NCI-H2196 treated with DMSO at 0.1 percent for 48 hours (cell line): ENCODE results near the gene DCHS1.
A peak's percentile ranks its signal among the peaks of the same experiment; 100 is the strongest.

Source experiments
- DNase-seq: peaks from one replicate; lab custom pipeline; 2025; ENCODE audit not compliant: unreplicated experiment; lab: John Stamatoyannopoulos, UW

Gene DCHS1

GRCh38 chr11:6596239-6596877 lies 59.3 kb downstream of the DCHS1 start:
- no peak for DNase-seq

- DNase-seq, result no peak
Measured at GRCh38 chr11:6594142-6594768, 61.4 kb downstream of the DCHS1 start.

- DNase-seq, result no peak
Measured at GRCh38 chr11:6588018-6588417, 67.6 kb downstream of the DCHS1 start.

DNA sequence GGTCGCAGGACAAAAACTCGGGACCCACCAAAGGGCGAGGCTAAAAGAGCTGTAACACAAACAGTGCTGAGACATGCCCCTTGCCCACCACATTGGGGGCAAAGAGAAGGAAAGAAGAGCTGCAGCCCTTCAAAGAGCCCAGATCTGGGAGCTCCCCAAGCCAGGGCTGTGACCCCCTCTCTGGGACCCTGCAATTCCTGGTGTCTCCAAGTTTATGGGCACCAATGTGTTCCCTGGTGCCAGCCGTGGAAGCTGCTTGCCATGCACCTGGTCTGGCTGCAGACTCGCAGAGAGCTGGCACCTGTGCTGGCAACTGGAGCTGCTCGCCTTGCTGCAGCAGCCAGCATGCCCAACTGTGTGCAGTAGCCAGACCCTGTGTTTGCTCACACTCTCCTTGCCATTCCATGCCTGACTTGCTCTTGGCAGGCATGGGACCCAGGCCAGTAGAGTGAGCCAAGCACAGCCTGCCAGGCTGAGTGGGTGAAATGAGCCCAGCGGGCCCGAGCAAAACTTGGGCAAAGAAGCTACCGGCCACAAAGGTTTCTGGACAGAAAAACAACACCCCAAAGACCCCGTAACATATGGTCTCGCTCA lies 68.2 kb downstream of the DCHS1 start:
- peak; percentile 71 for DNase-seq

DNA sequence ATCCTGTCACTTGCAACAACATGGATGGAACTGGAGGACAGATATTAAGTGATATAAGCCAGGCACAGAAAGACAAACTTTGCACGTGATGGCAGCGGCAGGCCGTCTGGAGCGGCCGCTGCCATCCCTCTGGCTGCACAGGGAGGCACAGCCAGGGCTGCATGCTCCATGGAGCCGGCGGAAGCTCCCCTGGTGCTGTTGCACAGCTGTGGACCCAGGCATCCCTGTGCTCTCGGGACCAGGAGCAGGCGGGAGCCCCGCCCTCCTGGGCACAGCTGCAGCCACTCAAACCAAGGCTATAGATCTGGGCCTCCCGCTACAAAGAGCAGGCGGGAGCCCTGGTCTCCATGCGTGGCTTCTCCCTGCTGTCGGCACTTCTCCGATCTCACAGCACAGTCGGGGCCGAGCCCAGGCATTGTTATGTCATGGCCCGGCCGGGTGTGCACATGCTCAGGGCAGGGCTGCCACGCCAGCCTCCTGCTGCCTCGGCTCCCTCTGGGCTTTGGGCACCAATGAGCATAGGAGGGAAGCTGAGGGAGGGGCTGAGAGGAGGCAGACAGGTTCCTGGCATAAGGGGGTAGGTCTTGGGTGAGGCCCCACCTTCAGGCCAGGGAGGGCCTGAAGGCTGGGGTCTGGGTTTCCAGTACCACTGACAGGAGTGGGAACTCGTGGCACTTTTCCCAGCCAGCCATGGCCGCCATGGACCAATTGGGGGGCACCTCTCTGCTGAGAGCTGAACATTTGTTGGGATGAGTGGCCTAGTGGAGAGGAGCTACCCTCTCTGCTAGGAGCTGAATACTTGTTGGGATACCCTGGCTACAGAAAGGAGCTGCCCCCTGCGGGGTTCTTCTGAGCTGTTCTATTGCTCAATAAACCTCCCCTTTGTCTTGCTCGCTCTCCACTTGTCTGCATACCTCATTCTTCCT lies 68.9 kb downstream of the DCHS1 start:
- DNase-seq, result peak; percentile 28

GRCh38 chr11:6584528-6584927 lies 71.1 kb downstream of the DCHS1 start:
- DNase-seq, result no peak

- DNase-seq, result no peak
Measured at GRCh38 chr11:6583584-6583983, 72.0 kb downstream of the DCHS1 start.

- DNase-seq, result no peak
Measured at GRCh38 chr11:6579681-6580080, 75.9 kb downstream of the DCHS1 start.

DNA sequence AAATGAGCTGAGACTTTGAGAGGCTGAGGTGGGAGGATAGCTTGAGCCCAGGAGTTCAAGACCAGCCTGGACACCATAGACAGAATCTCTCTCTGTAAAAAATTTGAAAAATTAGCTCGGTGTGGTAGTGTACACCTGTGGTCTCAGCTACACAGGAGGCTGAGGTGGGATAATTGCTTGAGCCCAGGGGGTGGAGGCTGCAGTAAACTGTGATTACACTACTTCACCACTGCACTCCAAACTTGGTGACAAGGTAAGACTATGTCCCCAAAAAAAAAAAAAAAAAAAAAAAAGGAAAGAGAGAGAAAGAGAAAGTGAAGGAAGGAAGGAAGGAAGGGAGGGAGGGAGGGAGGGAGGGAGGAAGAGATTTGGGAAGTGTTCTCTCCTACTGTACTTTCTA lies 77.5 kb downstream of the DCHS1 start:
- no peak for DNase-seq

DNA sequence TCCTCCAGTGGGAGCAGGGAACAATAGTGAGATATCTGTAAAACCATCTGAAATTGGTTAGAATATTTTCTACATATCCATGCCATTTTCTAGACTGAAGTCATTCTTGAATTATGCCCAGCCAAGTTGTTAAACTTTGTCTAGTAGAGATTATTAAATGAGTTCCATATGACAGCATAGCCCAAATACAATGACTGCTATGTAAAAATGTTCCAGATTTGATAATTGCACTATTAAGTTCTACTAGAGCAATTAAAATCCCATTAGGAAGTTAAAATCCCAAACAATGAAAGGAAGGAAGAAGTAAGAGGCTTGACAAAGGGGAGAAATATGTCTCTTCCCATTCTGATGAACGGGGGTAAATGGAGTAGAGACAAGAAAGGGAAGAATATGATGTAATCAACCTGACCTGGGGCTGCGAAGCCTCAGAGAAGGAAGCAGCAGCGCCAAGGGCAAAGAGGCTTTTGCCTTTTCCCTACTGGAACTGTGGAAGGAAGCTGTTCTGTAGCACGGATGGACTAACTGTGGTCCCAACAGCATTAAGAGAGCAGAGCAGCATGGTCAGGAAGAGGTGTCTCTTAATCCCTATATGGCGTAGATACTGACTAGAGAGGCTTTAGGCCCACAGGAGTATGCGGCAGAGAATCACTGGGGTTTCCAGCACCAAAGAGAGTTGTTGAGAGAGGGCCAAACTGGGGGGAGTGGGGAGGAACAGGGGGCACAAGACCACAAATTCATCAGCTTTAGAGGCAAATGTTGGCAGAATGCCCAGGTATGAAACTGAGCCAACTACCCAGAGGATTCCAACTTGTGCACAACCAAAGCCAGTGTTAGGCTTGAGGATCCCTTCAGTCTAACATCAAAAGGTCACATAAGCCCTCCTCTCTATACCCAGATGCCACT lies 78.9 kb downstream of the DCHS1 start:
- peak; percentile 26 for DNase-seq

DNA sequence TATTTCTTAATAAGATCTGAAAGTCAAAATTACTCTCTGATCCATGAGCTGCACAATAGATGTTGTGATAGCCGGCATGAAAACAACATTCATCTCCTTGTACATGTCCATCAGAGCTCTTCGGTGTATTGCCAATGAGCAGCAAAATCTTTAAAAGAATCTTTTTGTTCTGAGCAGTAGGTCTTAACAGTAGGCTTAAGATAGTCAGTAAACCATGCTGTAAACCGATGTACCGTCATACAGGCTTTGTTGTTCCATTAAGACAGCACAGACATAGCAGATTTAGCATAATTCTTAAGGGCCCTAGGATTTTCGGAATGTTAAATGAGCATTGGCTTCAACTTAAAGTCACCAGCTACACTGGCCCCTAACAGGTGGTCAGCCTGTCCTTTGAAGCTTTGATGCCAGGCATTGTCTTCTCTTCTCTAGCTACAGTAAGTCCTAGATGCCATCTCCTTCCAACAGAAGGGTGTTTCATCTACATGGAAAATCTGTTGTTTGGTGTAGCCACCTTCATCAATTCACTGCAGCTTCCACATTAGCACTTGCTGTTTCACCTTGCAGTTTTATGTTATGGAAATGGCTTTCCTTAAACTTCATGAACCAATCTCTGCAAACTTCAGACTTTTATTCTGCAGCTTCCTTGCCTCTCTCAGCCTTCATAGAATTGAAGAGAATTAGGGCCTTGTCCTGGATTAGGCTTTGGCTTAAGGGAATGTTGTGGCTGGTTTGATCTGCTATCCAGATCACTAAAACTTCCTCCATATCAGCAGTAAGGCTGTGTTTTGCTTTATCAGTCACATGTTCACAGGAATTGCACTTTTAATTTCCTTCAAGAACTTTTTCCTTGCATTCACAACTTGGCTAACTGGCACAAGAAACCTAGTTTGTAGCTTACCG lies 80.5 kb downstream of the DCHS1 start:
- DNase-seq, result no peak

- DNase-seq, result no peak
Measured at GRCh38 chr11:6572215-6572614, 83.4 kb downstream of the DCHS1 start.

DNA sequence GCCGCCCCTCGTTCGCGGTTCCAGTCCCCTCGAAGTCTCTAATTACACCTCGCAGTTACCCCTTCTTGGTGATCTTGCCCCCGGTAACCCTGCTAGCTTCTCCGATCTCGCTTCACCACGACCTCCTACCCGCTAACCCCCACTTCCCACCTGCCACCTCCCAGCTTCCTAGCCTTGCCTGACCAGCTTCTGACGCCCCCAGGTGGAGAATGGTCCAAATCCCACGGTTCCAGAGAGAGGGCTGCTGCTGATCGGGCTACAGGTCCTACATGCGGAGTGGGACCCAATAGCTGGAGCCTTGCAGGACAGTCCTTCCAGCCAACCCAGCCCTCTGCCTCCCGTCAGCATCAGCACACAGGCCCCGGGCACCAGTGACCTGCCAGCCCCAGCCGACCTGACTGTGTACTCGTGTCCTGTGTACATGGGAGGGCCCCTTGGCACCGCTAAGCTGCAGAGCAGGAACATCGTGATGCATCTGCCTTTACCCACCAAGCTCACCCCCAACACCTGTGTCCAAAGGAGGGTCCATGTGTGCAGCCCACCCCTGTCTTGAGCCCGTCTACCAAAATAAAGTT lies 84.1 kb downstream of the DCHS1 start:
- DNase-seq, result no peak
